Erythroblast (primary cell): ENCODE measurements around the gene ZDHHC23.

ENCODE experiments used
- GATA1 ChIP-seq: IDR thresholded peaks from 2 replicates; pipeline ENCODE4 v1.6.1; 2011; ENCODE audit warnings: low read depth, mild to moderate bottlenecking, control low read depth, low read length, moderate library complexity
- POLR2A ChIP-seq: IDR thresholded peaks from 2 replicates; pipeline ENCODE4 v1.6.1; 2011; ENCODE audit warnings: mild to moderate bottlenecking, low read length

DNA sequence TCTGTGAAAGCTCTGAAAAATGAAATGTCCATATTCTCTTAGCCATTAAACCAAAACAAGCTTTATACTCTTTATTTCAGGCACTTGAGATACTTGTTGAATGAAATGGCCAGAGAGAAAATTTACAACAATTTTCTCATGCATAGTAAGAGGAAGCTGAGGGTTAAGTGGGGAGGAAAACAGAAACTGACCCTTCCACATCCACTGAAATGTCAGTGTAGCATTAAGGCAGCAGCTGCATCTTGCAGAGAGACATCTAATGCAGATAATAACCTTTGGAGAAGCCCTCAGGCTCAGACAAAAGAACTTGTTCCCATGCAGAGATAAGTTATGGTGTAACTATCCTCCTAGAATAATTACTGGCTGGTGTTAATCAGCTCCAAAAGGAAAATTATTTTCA is 34.0 kb downstream of the ZDHHC23 start:
- TF ChIP-seq POLR2A (no peak), GATA1 (no peak)
